HG03571 (cell line): ENCODE results near the gene ERMN.
A peak's percentile ranks its signal among the peaks of the same experiment; 100 is the strongest.
"Not testable (repeated sequence)": the region's sequence is repeated elsewhere in the genome, so short reads cannot be mapped to it uniquely, and the experiment has no call there.

ENCODE experiments used
- ATAC-seq: cut with Tn5 transposase; IDR thresholded peaks from one replicate; pipeline ENCODE4 v1.9.1; 2021; ENCODE audit not compliant: unreplicated experiment

The ERMN gene

GRCh38 chr2:157301307-157301706, 24.3 kb downstream of the ERMN start:
- no peak for ATAC-seq

- no peak for ATAC-seq
Measured at GRCh38 chr2:157296958-157297357, 28.7 kb downstream of the ERMN start.

- no peak for ATAC-seq
Measured at GRCh38 chr2:157296490-157296889, 29.1 kb downstream of the ERMN start.

- no peak for ATAC-seq
Measured at GRCh38 chr2:157292853-157293252, 32.8 kb downstream of the ERMN start.

GRCh38 chr2:157291018-157291417, 34.6 kb downstream of the ERMN start:
- no peak for ATAC-seq

GRCh38 chr2:157290525-157290924, 35.1 kb downstream of the ERMN start:
- ATAC-seq: no peak

- no peak for ATAC-seq
Measured at GRCh38 chr2:157287160-157287559, 38.5 kb downstream of the ERMN start.

GRCh38 chr2:157283468-157283867, 42.2 kb downstream of the ERMN start:
- no peak for ATAC-seq

GRCh38 chr2:157281316-157281715, 44.3 kb downstream of the ERMN start:
- ATAC-seq: no peak

- ATAC-seq: not testable (repeated sequence)
Measured at GRCh38 chr2:157279311-157279710, 46.3 kb downstream of the ERMN start.

GRCh38 chr2:157271590-157272203, 53.9 kb downstream of the ERMN start:
- no peak for ATAC-seq

GRCh38 chr2:157269922-157270321, 55.7 kb downstream of the ERMN start:
- peak; percentile 55 for ATAC-seq

GRCh38 chr2:157269060-157269459, 56.6 kb downstream of the ERMN start:
- no peak for ATAC-seq
